HG03439 (cell line): ENCODE data around the gene LAPTM5.

Experiments used
- ATAC-seq: cut with Tn5 transposase; IDR thresholded peaks from one replicate; pipeline ENCODE4 v1.9.1; 2021; ENCODE audit warnings: mild to moderate bottlenecking, moderate library complexity; ENCODE audit not compliant: unreplicated experiment

LAPTM5 gene

DNA sequence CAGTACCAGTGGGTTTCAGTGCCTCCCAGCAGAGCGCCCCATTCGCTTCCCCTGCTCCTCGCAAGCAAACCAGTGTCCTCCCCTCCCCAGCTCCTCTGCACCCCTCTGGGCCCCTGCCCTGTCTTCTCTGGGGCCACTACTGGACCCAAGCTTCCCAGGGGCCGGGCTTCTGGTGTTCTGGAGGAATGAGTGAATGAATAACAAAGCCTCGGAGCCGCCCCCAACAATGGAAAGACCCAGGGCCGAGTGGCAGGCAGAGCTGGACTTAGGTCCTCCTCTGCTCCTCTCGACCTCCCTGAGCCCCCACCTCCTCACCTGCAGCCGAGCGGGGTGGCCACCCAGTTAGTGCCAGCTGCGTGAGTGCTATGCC, 71.8 kb downstream of the LAPTM5 start:
- ATAC-seq = no peak

- ATAC-seq = no peak
These were observed 72.4 kb downstream of the LAPTM5 start for GRCh38 chr1:30684881-30685795.

- ATAC-seq = no peak
These were observed 73.3 kb downstream of the LAPTM5 start for GRCh38 chr1:30684259-30684658.

DNA sequence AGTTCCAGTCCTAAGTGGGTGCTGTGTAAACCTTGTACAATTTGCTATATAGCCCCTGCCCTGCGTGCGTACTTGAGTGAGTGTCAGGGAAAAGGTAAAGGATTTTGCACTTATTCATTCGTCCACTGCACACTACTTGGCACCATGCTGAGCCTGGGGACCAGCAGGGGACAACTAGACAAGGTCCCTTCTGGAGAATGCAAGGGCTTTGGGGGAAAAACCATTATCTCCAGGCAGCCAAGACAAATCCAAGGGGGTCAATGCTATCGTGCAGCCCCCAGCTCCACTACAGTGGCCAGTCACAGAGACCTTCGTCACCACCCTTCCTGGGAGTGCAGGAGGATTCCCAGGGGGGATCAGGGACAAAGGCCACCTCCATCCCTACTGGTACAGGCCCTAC, 73.9 kb downstream of the LAPTM5 start:
- no peak for ATAC-seq
